H1 (cell line): Measurements from ENCODE around the gene SBSN. TPM values are rescaled to one million over a fixed set of nuclear protein-coding genes. Genes with fewer than 3 reads are reported as not detected.

Experiments used
- RBBP5 ChIP-seq: IDR thresholded peaks from 2 replicates; pipeline ENCODE4 v1.7.1; 2012; ENCODE audit warnings: low read depth, mild to moderate bottlenecking, inconsistent platforms, low read length, moderate library complexity, borderline replicate concordance
- polyA plus RNA-seq, 7 experiments: library from polyadenylated mRNA; depleted of rRNA in 3 of 7; stranded (reverse) in 5 of 7; unstranded in 2 of 7; fragments of >200 nt in 5 of 7; fragments of 200-250 nt in 2 of 7; gene quantifications; 1 replicate in 5 of 7; 2 replicates in 1 of 7; 4 replicates in 1 of 7; pipeline versions ENCODE4 v1.2.1 to v1.2.3, GENCODE V29; 2011 to 2013; ENCODE audit warnings: missing spikeins in 2 of 7, mixed read lengths in 2 of 7
- total RNA-seq: library from RNA; stranded (reverse); fragmentation: NEBNext Ultra II Directional; extraction: Animal tissue kit (Norgen Biotek cat#: 25700); gene quantifications from 2 replicates; pipeline ENCODE4 v1.2.1, GENCODE V29; 2021

The SBSN gene
- total and polyA plus RNA-seq, 2 of the 8 experiments (the other 6 are each of a cell fraction or from before 2014, with no cell fraction given), result not detected

- TF ChIP-seq RBBP5, result no peak
Measured at GRCh38 chr19:35559781-35560180, 31.7 kb upstream of the SBSN start (continued).
